HepG2 (cell line): ENCODE results near the gene PLEKHA8. TPM values are rescaled to one million over a fixed set of nuclear protein-coding genes. Genes with fewer than 3 reads are reported as not detected.

Experiments
- ATAC-seq: fragments of 200-7000 bp; cut with Tn5 transposase; 3 replicates; pipeline ENCODE4 v1.9.1; 2020; ENCODE audit warnings: mild to moderate bottlenecking, moderate library complexity
- BruUV-seq: library from RNA; stranded (reverse); fragments of 400-500 nt; replicated peaks from 2 replicates; lab custom pipeline; 2021; lab: Mats Ljungman, UMichigan
- CTCF ChIA-PET: fragments of 300-600 bp; formaldehyde crosslinking; extraction: SDS; loops from one replicate; lab custom pipeline; 2021; ENCODE audit warnings: low total read pairs, inconsistent platforms, low intra/inter-chr PET ratio; lab: Yijun Ruan, JAX
- POLR2A ChIA-PET: fragments of 350-600 bp; sonication (Branson Sonifier 250); formaldehyde crosslinking; loops from one replicate; lab custom pipeline; 2020; ENCODE audit warnings: antibody characterized with exemption, inconsistent platforms; lab: Yijun Ruan, JAX
- DNase-seq: peaks from one replicate; pipeline ENCODE4 v3.0.0-alpha.2; 2015; ENCODE audit warnings: low spot score
- FAIRE-seq: peaks from 3 replicates; lab custom pipeline; 2011; peaks lifted over from hg19 to GRCh38; lab: Jason Lieb, UNC
- H2AFZ ChIP-seq: one replicate; pipeline ENCODE4 v1.6.1; 2011; ENCODE audit warnings: low read length, inconsistent platforms
- H3K27ac ChIP-seq: fragments of 300-600 bp; 3 replicates; pipeline ENCODE4 v1.8.0; 2011; ENCODE audit warnings: mixed run types, mild to moderate bottlenecking, mixed read lengths, low read length, inconsistent platforms; ENCODE audit not compliant: insufficient read depth; ENCODE audit errors: extremely low read length
- H3K27me3 ChIP-seq, 2 experiments: fragments of 200-600 bp in 1 of 2; 2 replicates in 1 of 2; 3 replicates in 1 of 2; pipeline versions ENCODE4 v1.6.0 to v1.8.0; 2011; ENCODE audit warnings: low read length in 2 of 2, mild to moderate bottlenecking in 2 of 2, moderate library complexity in 2 of 2, inconsistent platforms in 1 of 2; ENCODE audit not compliant: insufficient read depth in 2 of 2, control insufficient read depth in 1 of 2
- H3K36me3 ChIP-seq, 2 experiments: fragments of 200-600 bp in 1 of 2; replicated peaks in 1 of 2; 2 replicates in 1 of 2; 3 replicates in 1 of 2; pipeline versions ENCODE4 v1.5.1 to v1.8.0; 2011; ENCODE audit warnings: low read length in 2 of 2, inconsistent platforms in 1 of 2; ENCODE audit not compliant: insufficient read depth in 2 of 2, control insufficient read depth in 1 of 2
- H3K4me1 ChIP-seq: 2 replicates; pipeline ENCODE4 v1.5.1; 2012; ENCODE audit warnings: low read length, inconsistent platforms; ENCODE audit not compliant: insufficient read depth
- H3K4me2 ChIP-seq: 2 replicates; pipeline ENCODE4 v1.6.0; 2011; ENCODE audit warnings: low read depth, low read length, inconsistent platforms
- H3K4me3 ChIP-seq, 3 experiments: fragments of 200-600 bp in 1 of 3; sonication (generic), shearing (Covaris generic) in 1 of 3; replicated peaks in 1 of 3; 2 replicates each; pipeline ENCODE4 v1.5.1; 2011 to 2016; ENCODE audit warnings: low read length in 3 of 3, inconsistent platforms in 2 of 3, low read depth in 2 of 3, mild to moderate bottlenecking in 2 of 3, control low read depth in 1 of 3, mixed read lengths in 1 of 3; ENCODE audit not compliant: insufficient read depth in 1 of 3
- H3K79me2 ChIP-seq: one replicate; pipeline ENCODE4 v1.6.1; 2011; ENCODE audit warnings: low read length, inconsistent platforms; ENCODE audit not compliant: insufficient read depth
- H3K9ac ChIP-seq: 2 replicates; pipeline ENCODE4 v1.6.0; 2011; ENCODE audit warnings: mild to moderate bottlenecking, low read depth, low read length, inconsistent platforms; ENCODE audit not compliant: insufficient read depth
- H3K9me3 ChIP-seq: 2 replicates; pipeline ENCODE4 v1.5.1; 2012; ENCODE audit warnings: mild to moderate bottlenecking, low read length
- H4K20me1 ChIP-seq: 2 replicates; pipeline ENCODE4 v1.6.0; 2011; ENCODE audit warnings: inconsistent platforms, mild to moderate bottlenecking, low read length, moderate library complexity; ENCODE audit not compliant: insufficient read depth
- IKZF1 ChIP-seq: fragments of 450-650 bp; IDR thresholded peaks from 2 replicates; pipeline ENCODE4 v1.7.1; 2016
- KDM2A ChIP-seq: sonication (generic); formaldehyde crosslinking; IDR thresholded peaks from 2 replicates; pipeline ENCODE4 v1.4.0; 2020; ENCODE audit warnings: low read depth, missing genetic modification reagents, borderline replicate concordance
- NR2F2 ChIP-seq: IDR thresholded peaks from 2 replicates; pipeline ENCODE4 v1.6.1; 2012; ENCODE audit warnings: low read depth, inconsistent platforms, borderline replicate concordance
- POLR2A ChIP-seq, 2 experiments: IDR thresholded peaks; 2 replicates each; pipeline ENCODE4 v1.6.1; 2011; ENCODE audit warnings: low read depth in 2 of 2, low read length in 2 of 2, mild to moderate bottlenecking in 1 of 2, moderate library complexity in 1 of 2; ENCODE audit not compliant: insufficient read depth in 1 of 2
- PTBP1 ChIP-seq: fragments of 200-400 bp; formaldehyde crosslinking; IDR thresholded peaks from 2 replicates; pipeline ENCODE4 v1.6.1; 2018; ENCODE audit warnings: low read length, low read depth; ENCODE audit not compliant: poor library complexity, severe bottlenecking
- RNF2 ChIP-seq: fragments of 450-650 bp; conservative IDR thresholded peaks from 2 replicates; pipeline ENCODE4 v1.6.1; 2016; ENCODE audit warnings: low read depth
- TGIF2 ChIP-seq: IDR thresholded peaks from 2 replicates; pipeline ENCODE4 v1.6.1; 2016; ENCODE audit warnings: control low read depth, missing compliant biosample characterization
- TRIM24 ChIP-seq: sonication (generic); formaldehyde crosslinking; IDR thresholded peaks from 2 replicates; pipeline ENCODE4 v1.8.0; 2022; ENCODE audit warnings: mild to moderate bottlenecking, missing genetic modification reagents
- WGBS: methylation state at CpG from one replicate; pipeline ENCODE4 v1.1.6; 2017; ENCODE audit warnings: low lambda C conversion rate; 5-methylcytosine and 5-hydroxymethylcytosine counted together
- in situ Hi-C: cut with HindIII; loops from 2 replicates; pipeline ENCODE4 v1.10.0; 2017; ENCODE audit warnings: low pct_unique_long_range_greater_than_20kb; ENCODE audit not compliant: extremely low pct_ligation_motif_present
- intact Hi-C: fragments of 100-400 bp; cut with micrococcal nuclease; formaldehyde crosslinking; loops from one replicate; pipeline ENCODE4 v1.10.0; 2022; ENCODE audit not compliant: unreplicated experiment
- polyA plus RNA-seq, 8 experiments: library from polyadenylated mRNA; depleted of rRNA in 3 of 8; stranded (reverse) in 7 of 8; unstranded in 1 of 8; fragments of >200 nt; fragmentation: Illumina TruSeq in 4 of 8; extraction: Trizol in 4 of 8; gene quantifications; 2 replicates each; pipeline versions ENCODE4 v1.2.1 to v1.2.3, GENCODE V29; 2011 to 2016; ENCODE audit warnings: low read depth in 4 of 8, missing spikeins in 1 of 8, mixed read lengths in 1 of 8; ENCODE audit not compliant: insufficient read depth in 1 of 8
- small RNA-seq, 3 experiments: library from RNA; depleted of rRNA; stranded (forward); fragments of <200 nt; gene quantifications; one replicate each; pipeline ENCODE3, GENCODE V24; 2012; ENCODE audit warnings: low read depth in 2 of 3, low replicate concordance in 1 of 3; ENCODE audit not compliant: insufficient read length in 3 of 3, insufficient read depth in 2 of 3
- total RNA-seq, 5 experiments: library from RNA; depleted of rRNA; stranded (reverse); fragments of >200 nt; fragmentation: Illumina TruSeq; extraction: Trizol; gene quantifications; 2 replicates each; pipeline ENCODE4 v1.2.3, GENCODE V29; 2016; ENCODE audit warnings: low read depth in 1 of 5
- TF ChIP-seq, protein P1 (sequence below): sonication (generic); formaldehyde crosslinking; IDR thresholded peaks from 2 replicates; pipeline ENCODE4 v1.4.0; 2020; ENCODE audit warnings: mild to moderate bottlenecking, missing genetic modification reagents

The PLEKHA8 gene
- total and polyA plus RNA-seq, 2 of the 13 experiments (the other 11 are each of a cell fraction or from before 2014, with no cell fraction given): 12.5 to 26.4 TPM

DNA sequence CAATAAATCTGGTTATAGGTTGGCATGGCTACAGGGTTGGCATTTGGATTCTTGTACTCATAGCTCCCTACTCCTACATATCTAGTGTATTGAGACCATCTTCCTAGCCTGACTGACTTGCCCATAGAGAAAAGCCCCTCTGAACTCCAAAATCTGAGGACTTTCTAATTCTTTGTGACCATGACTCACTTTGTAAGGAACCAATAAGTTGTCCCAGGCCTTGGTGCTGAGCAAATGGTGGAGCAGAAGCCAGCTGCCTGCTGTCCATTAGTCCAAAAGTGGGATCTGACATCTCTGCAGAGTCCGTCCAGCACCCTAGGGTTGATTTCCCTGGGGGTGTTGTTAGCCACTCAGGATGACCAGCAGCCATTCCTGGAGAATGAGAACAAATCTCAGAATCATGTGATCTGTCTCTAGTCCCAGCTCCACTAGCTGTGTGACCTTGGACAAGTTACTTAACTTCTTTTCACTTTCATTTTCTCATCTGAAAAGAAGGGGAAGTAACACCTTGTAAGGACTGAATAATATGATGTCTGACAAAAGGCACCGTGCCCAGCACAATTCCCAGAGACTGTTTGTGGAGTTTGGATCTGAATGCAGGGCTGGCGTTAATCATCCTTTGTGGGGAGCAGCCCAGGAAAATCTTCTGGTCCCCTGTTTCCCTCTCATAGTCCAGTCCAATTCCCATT, 150.7 kb downstream of the PLEKHA8 start:
- no peaks in the 10 kb centered on the region; a peak in 1 of 5 replicates for H3K27me3 ChIP-seq
- no TSS peak for BruUV-seq
- H3K79me2 ChIP-seq: no peaks in the 10 kb centered on the region
- no peak overlapping the region; a peak in 1 of 6 replicates for H3K4me3 ChIP-seq
- WGBS: 69% methylated on average over 3 of the region's 3 CpGs
- intact Hi-C loops: no loop called here
- ChIA-PET CTCF (no interaction called here), POLR2A (interaction anchor here (1.2 kb wide), 1 partner anchor 106 kb away, joined by 3 read pairs; no protein-coding TSS in a partner anchor)
- no peak overlapping the region for H3K27ac ChIP-seq
- peak overlapping the region; percentile 51; the same call in 1 of the 2 replicates for H3K4me2 ChIP-seq
- FAIRE-seq (no peak), DNase-seq (no peak), ATAC-seq (no peak)
- in situ Hi-C loops: no loop called here
- H3K9ac ChIP-seq: no peak overlapping the region
- TF ChIP-seq RNF2 (no peak), PTBP1 (no peak), IKZF1 (no peak), NR2F2 (no peak), POLR2A (IDR thresholded peaks at IDR 0.05; ENCODE audit: insufficient read depth in 1 of 2, low read depth in 2 of 2, low read length in 2 of 2) (no peak), KDM2A (CRISPR knock-in tag) (no peak), TGIF2 (CRISPR knock-in tag) (no peak), TRIM24 (CRISPR knock-in tag) (no peak)
- TF ChIP-seq, protein P1, sequence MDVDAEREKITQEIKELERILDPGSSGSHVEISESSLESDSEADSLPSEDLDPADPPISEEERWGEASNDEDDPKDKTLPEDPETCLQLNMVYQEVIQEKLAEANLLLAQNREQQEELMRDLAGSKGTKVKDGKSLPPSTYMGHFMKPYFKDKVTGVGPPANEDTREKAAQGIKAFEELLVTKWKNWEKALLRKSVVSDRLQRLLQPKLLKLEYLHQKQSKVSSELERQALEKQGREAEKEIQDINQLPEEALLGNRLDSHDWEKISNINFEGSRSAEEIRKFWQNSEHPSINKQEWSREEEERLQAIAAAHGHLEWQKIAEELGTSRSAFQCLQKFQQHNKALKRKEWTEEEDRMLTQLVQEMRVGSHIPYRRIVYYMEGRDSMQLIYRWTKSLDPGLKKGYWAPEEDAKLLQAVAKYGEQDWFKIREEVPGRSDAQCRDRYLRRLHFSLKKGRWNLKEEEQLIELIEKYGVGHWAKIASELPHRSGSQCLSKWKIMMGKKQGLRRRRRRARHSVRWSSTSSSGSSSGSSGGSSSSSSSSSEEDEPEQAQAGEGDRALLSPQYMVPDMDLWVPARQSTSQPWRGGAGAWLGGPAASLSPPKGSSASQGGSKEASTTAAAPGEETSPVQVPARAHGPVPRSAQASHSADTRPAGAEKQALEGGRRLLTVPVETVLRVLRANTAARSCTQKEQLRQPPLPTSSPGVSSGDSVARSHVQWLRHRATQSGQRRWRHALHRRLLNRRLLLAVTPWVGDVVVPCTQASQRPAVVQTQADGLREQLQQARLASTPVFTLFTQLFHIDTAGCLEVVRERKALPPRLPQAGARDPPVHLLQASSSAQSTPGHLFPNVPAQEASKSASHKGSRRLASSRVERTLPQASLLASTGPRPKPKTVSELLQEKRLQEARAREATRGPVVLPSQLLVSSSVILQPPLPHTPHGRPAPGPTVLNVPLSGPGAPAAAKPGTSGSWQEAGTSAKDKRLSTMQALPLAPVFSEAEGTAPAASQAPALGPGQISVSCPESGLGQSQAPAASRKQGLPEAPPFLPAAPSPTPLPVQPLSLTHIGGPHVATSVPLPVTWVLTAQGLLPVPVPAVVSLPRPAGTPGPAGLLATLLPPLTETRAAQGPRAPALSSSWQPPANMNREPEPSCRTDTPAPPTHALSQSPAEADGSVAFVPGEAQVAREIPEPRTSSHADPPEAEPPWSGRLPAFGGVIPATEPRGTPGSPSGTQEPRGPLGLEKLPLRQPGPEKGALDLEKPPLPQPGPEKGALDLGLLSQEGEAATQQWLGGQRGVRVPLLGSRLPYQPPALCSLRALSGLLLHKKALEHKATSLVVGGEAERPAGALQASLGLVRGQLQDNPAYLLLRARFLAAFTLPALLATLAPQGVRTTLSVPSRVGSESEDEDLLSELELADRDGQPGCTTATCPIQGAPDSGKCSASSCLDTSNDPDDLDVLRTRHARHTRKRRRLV (CRISPR knock-in tag): no peak
- H3K4me1 ChIP-seq: peaks cover 14% of the 10 kb centered on the region
- H3K9me3 ChIP-seq: no peaks in the 10 kb centered on the region
- no peak overlapping the region for H2AFZ ChIP-seq
- H4K20me1 ChIP-seq: no peaks in the 10 kb centered on the region
- H3K36me3 ChIP-seq: no peaks in the 10 kb centered on the region

Small RNAs within 50 kb of the gene (small RNA-seq; reads per million reads assigned to genes)
- 0 reads per million in 3 experiments for gene RPS27P16

Other genes starting within 250 kb of the PLEKHA8 start
- gene WIPF3, start 221.9 kb upstream of the PLEKHA8 start, total RNA-seq (2016; rRNA removed; fragmentation: Illumina TruSeq; extraction: Trizol): 0.06 TPM in 1 of 2 replicates, not detected in the other
- gene WIPF3, start 221.9 kb upstream of the PLEKHA8 start, polyA plus RNA-seq (2011; rRNA removed): 0.01 and 0.03 TPM in 2 replicates
- 49.8 and 74.4 TPM in 2 replicates for gene SCRN1, start 38.6 kb upstream of the PLEKHA8 start, total RNA-seq (2016; rRNA removed; fragmentation: Illumina TruSeq; extraction: Trizol)
- 43.2 and 45.5 TPM in 2 replicates for gene SCRN1, start 38.6 kb upstream of the PLEKHA8 start, polyA plus RNA-seq (2011; rRNA removed)
- 20.2 and 32.3 TPM in 2 replicates for gene FKBP14, start 1.7 kb upstream of the PLEKHA8 start, total RNA-seq (2016; rRNA removed; fragmentation: Illumina TruSeq; extraction: Trizol)
- gene FKBP14, start 1.7 kb upstream of the PLEKHA8 start, polyA plus RNA-seq (2011; rRNA removed): 14.2 and 20.0 TPM in 2 replicates
- gene MTURN, start 106.6 kb downstream of the PLEKHA8 start, total RNA-seq (2016; rRNA removed; fragmentation: Illumina TruSeq; extraction: Trizol): 5.7 and 8.2 TPM in 2 replicates
- 7.2 and 7.9 TPM in 2 replicates for gene MTURN, start 106.6 kb downstream of the PLEKHA8 start, polyA plus RNA-seq (2011; rRNA removed)